HG02763 (cell line): Measurements from ENCODE around the gene TOLLIP.

Experiments
- ATAC-seq: cut with Tn5 transposase; IDR thresholded peaks from one replicate; pipeline ENCODE4 v1.9.1; 2021; ENCODE audit warnings: mild to moderate bottlenecking, moderate library complexity; ENCODE audit not compliant: unreplicated experiment

The TOLLIP gene

GRCh38 chr11:1317993-1318392 is 8.6 kb upstream of the TOLLIP start:
- no peak for ATAC-seq

- ATAC-seq = no peak
These were observed 8.0 kb upstream of the TOLLIP start for GRCh38 chr11:1317432-1317831.

GRCh38 chr11:1310772-1311468 is 1.5 kb upstream of the TOLLIP start:
- no peak for ATAC-seq

- no peak for ATAC-seq
These were observed 871 bp upstream of the TOLLIP start for GRCh38 chr11:1310318-1310687.

GRCh38 chr11:1308743-1309497 is 512 bp downstream of the TOLLIP start:
- peak; percentile 40 for ATAC-seq

GRCh38 chr11:1307998-1308742 is 1.3 kb downstream of the TOLLIP start:
- no peak for ATAC-seq

GRCh38 chr11:1307163-1307870 is 2.1 kb downstream of the TOLLIP start:
- no peak for ATAC-seq

- no peak for ATAC-seq
These were observed 3.0 kb downstream of the TOLLIP start for GRCh38 chr11:1306186-1307162.

GRCh38 chr11:1305501-1306056 is 3.9 kb downstream of the TOLLIP start:
- no peak for ATAC-seq

- no peak for ATAC-seq
These were observed 4.4 kb downstream of the TOLLIP start for GRCh38 chr11:1305063-1305495.

GRCh38 chr11:1304380-1304779 is 5.1 kb downstream of the TOLLIP start:
- no peak for ATAC-seq

- ATAC-seq = no peak
These were observed 5.5 kb downstream of the TOLLIP start for GRCh38 chr11:1303973-1304372.

GRCh38 chr11:1303126-1303821 is 6.2 kb downstream of the TOLLIP start:
- ATAC-seq = no peak

GRCh38 chr11:1302461-1303125 is 6.8 kb downstream of the TOLLIP start:
- ATAC-seq = no peak

GRCh38 chr11:1302041-1302460 is 7.4 kb downstream of the TOLLIP start:
- no peak for ATAC-seq

GRCh38 chr11:1301220-1302000 is 8.0 kb downstream of the TOLLIP start:
- ATAC-seq = no peak

- no peak for ATAC-seq
These were observed 8.8 kb downstream of the TOLLIP start for GRCh38 chr11:1300569-1301187.
